Transverse colon (tissue), 4 donors: Measurements from ENCODE around the gene ARAP1.
A peak's percentile ranks its signal among the peaks of the same experiment; 100 is the strongest.

Source experiments
- EP300 ChIP-seq: sonication (generic); formaldehyde crosslinking; IDR thresholded peaks from one replicate; pipeline ENCODE4 v1.6.1; 2017; ENCODE audit warnings: antibody characterized with exemption, low read depth
- POLR2A ChIP-seq: fragments of 450-650 bp; IDR thresholded peaks from one replicate; pipeline ENCODE4 v1.6.1; 2016; ENCODE audit warnings: antibody characterized with exemption, mild to moderate bottlenecking, moderate library complexity
- POLR2AphosphoS5 ChIP-seq, 3 donors: sonication (generic); formaldehyde crosslinking; IDR thresholded peaks; one replicate each; pipeline ENCODE4 v1.6.1; 2016; ENCODE audit warnings: antibody characterized with exemption in 3 of 3
- TF ChIP-seq, protein P1 (sequence below), 5 experiments: fragments of 200-600 bp in 3 of 5; fragments of 450-650 bp in 2 of 5; sonication (generic) in 3 of 5; IDR thresholded peaks; 1 replicate in 2 of 5; 2 replicates in 3 of 5; pipeline ENCODE4 v1.5.1; 2016 to 2017; ENCODE audit warnings: antibody characterized with exemption in 5 of 5, inconsistent platforms in 3 of 5, mild to moderate bottlenecking in 2 of 5, moderate library complexity in 1 of 5

DNA sequence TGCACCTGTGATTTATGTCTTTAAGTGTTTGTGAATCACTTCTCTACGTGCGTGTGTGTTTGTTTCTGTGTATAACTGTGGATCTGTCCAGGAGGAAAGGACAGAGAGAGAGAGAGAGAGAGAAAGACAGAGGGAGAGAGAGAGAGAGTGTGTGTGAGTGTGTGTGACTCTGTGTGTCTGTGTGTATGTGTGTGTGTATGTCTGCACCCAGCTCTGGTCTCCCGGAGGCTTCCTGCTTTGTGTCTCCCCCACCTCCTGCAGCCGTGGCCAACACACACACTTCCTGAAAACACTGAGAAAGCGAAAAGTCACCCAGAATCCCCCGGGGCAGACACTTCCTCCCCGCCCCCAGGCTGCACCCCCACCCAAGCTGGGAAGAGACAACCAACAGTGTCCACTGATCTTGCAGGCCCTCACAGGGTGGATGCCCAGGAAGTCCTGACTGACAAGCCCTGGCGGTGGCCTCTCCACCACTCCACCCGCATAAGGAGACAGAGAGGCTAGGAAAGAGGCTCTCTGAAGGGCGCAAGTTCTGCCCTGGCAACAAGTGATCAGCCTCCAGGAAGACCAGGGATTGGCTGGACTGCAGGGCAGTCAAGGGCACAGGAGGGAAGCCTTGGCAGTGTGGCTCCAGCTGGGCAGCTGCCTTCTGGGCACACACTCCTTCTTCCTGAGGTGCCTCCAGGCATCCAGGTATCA is 30.0 kb downstream of the ARAP1 start:
- TF ChIP-seq, protein P1, sequence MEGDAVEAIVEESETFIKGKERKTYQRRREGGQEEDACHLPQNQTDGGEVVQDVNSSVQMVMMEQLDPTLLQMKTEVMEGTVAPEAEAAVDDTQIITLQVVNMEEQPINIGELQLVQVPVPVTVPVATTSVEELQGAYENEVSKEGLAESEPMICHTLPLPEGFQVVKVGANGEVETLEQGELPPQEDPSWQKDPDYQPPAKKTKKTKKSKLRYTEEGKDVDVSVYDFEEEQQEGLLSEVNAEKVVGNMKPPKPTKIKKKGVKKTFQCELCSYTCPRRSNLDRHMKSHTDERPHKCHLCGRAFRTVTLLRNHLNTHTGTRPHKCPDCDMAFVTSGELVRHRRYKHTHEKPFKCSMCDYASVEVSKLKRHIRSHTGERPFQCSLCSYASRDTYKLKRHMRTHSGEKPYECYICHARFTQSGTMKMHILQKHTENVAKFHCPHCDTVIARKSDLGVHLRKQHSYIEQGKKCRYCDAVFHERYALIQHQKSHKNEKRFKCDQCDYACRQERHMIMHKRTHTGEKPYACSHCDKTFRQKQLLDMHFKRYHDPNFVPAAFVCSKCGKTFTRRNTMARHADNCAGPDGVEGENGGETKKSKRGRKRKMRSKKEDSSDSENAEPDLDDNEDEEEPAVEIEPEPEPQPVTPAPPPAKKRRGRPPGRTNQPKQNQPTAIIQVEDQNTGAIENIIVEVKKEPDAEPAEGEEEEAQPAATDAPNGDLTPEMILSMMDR (IDR thresholded peaks at IDR 0.05): peak in 1 of 5 experiments; percentile 17
- peak; percentile 82 for TF ChIP-seq POLR2A
- TF ChIP-seq EP300: no peak
- TF ChIP-seq POLR2AphosphoS5 (IDR thresholded peaks at IDR 0.05): peak; percentile 62 to 76 (median 64)
